ENCODE measurements around the gene PDZD7.

- no peak for TF ChIP-seq ARNTL (CRISPR knock-in tag; IDR thresholded peaks at IDR 0.05; ENCODE audit: borderline replicate concordance, low read depth)
- no peak for TF ChIP-seq ZNF565 (CRISPR knock-in tag; conservative IDR thresholded peaks at IDR 0.05; ENCODE audit: low read depth)
- no peak for TF ChIP-seq ZFP30 (CRISPR knock-in tag; IDR thresholded peaks at IDR 0.05)
- TF ChIP-seq PATZ1 (CRISPR knock-in tag; IDR thresholded peaks at IDR 0.05; ENCODE audit: borderline replicate concordance): no peak
- TF ChIP-seq CSRNP3 (CRISPR knock-in tag; IDR thresholded peaks at IDR 0.05): no peak
- TF ChIP-seq ISL1 (CRISPR knock-in tag; IDR thresholded peaks at IDR 0.05): no peak
- TF ChIP-seq ZC3H10 (CRISPR knock-in tag; IDR thresholded peaks at IDR 0.05): no peak
Measured at GRCh38 chr10:101011517-101012423, 19.2 kb downstream of the PDZD7 start.

All from SK-N-SH treated with all-trans-retinoic acid at 6 μM for 48 hours (cell line).